IPS-11a (cell line): ENCODE results near the gene KRTAP12-1.

Source experiments
- H3K4me3 ChIP-seq: one replicate; pipeline ENCODE4 v1.5.1; 2013; ENCODE audit warnings: low read depth, low read length, control low read depth

KRTAP12-1 gene

GRCh38 chr21:44711327-44712202, 29.6 kb upstream of the KRTAP12-1 start, which contains the start of gene TSPEAR:
TSPEAR (minus strand) TSS chr21:44711572; CDS start chr21:44711514, 58 bp downstream.
- H3K4me3 ChIP-seq: peak within 1 kb of the TSS; percentile 10

- H3K4me3 ChIP-seq: peak overlapping the region; percentile 10
These were observed 28.9 kb upstream of the KRTAP12-1 start for GRCh38 chr21:44710756-44711326.

GRCh38 chr21:44710294-44710665, 28.3 kb upstream of the KRTAP12-1 start:
- no peak overlapping the region for H3K4me3 ChIP-seq

GRCh38 chr21:44709426-44710293, 27.7 kb upstream of the KRTAP12-1 start:
- H3K4me3 ChIP-seq: peak overlapping the region; percentile 17

- peak overlapping the region; percentile 17 for H3K4me3 ChIP-seq
These were observed 27.0 kb upstream of the KRTAP12-1 start for GRCh38 chr21:44708866-44709425.

- peak overlapping the region; percentile 17 for H3K4me3 ChIP-seq
These were observed 26.4 kb upstream of the KRTAP12-1 start for GRCh38 chr21:44708213-44708865.

GRCh38 chr21:44706706-44707581, 25.0 kb upstream of the KRTAP12-1 start:
- H3K4me3 ChIP-seq: peak overlapping the region; percentile 24

GRCh38 chr21:44706026-44706705, 24.2 kb upstream of the KRTAP12-1 start:
- H3K4me3 ChIP-seq: peak overlapping the region; percentile 24

- H3K4me3 ChIP-seq: no peak overlapping the region
These were observed 22.7 kb upstream of the KRTAP12-1 start for GRCh38 chr21:44704636-44705001.

- no peak overlapping the region for H3K4me3 ChIP-seq
These were observed 22.0 kb upstream of the KRTAP12-1 start for GRCh38 chr21:44703731-44704635.

- H3K4me3 ChIP-seq: no peak overlapping the region
These were observed 21.2 kb upstream of the KRTAP12-1 start for GRCh38 chr21:44702973-44703730.

GRCh38 chr21:44702111-44702972, 20.4 kb upstream of the KRTAP12-1 start:
- no peak overlapping the region for H3K4me3 ChIP-seq

- no peak overlapping the region for H3K4me3 ChIP-seq
These were observed 19.6 kb upstream of the KRTAP12-1 start for GRCh38 chr21:44701541-44701940.

- H3K4me3 ChIP-seq: no peak overlapping the region
These were observed 19.0 kb upstream of the KRTAP12-1 start for GRCh38 chr21:44701023-44701400.

GRCh38 chr21:44700101-44701022, 18.4 kb upstream of the KRTAP12-1 start:
- H3K4me3 ChIP-seq: no peak overlapping the region
